WTC11 (cell line): Measurements from ENCODE around the gene TEX28. TPM values are rescaled to one million over a fixed set of nuclear protein-coding genes. Genes with fewer than 3 reads are reported as not detected.

ENCODE experiments used
- ATAC-seq: fragments of 200-7000 bp; cut with Tn5 transposase; 2 replicates; pipeline ENCODE4 v1.10.0; 2021; ENCODE audit warnings: mild to moderate bottlenecking, moderate library complexity
- CTCF ChIA-PET: fragments of 300-600 bp; sonication (Branson Sonifier 250); formaldehyde crosslinking; loops from one replicate; lab custom pipeline; 2021; ENCODE audit warnings: antibody characterized with exemption; lab: Charles Lee
- POLR2A ChIA-PET: fragments of 350-600 bp; sonication (Branson Sonifier 250); formaldehyde crosslinking; loops from one replicate; lab custom pipeline; 2021; ENCODE audit warnings: antibody characterized with exemption; lab: Charles Lee
- DNase-seq: peaks from one replicate; pipeline ENCODE4 v3.0.0; 2021; ENCODE audit warnings: low spot score
- H3K27ac Mint-ChIP-seq: 2 replicates; pipeline ENCODE4 v1.8.0; 2021; ENCODE audit warnings: mixed read lengths
- H3K27me3 Mint-ChIP-seq: 2 replicates; pipeline ENCODE4 v1.8.0; 2021; ENCODE audit warnings: low read depth, mild to moderate bottlenecking, moderate library complexity, mixed read lengths
- H3K36me3 Mint-ChIP-seq: 2 replicates; pipeline ENCODE4 v1.8.0; 2021; ENCODE audit warnings: mixed read lengths
- H3K4me1 Mint-ChIP-seq: 2 replicates; pipeline ENCODE4 v1.8.0; 2022; ENCODE audit warnings: mixed read lengths
- H3K4me3 Mint-ChIP-seq: 2 replicates; pipeline ENCODE4 v1.8.0; 2021; ENCODE audit warnings: mild to moderate bottlenecking, moderate library complexity, mixed read lengths
- H3K9me3 Mint-ChIP-seq: 2 replicates; pipeline ENCODE4 v1.8.0; 2021; ENCODE audit warnings: mixed read lengths
- CREB1 ChIP-seq: sonication (generic); formaldehyde crosslinking; IDR thresholded peaks from 2 replicates; pipeline ENCODE4 v1.8.0; 2023; ENCODE audit warnings: mild to moderate bottlenecking, missing genetic modification reagents
- CREM ChIP-seq: sonication (generic); formaldehyde crosslinking; IDR thresholded peaks from 2 replicates; pipeline ENCODE4 v1.8.1; 2022; ENCODE audit warnings: mild to moderate bottlenecking, missing genetic modification reagents, moderate library complexity
- EMX1 ChIP-seq: fragments of 250-450 bp; sonication (Bioruptor Pico); IDR thresholded peaks from 2 replicates; pipeline ENCODE4 v1.8.0; 2021; ENCODE audit warnings: mild to moderate bottlenecking
- ERG ChIP-seq: fragments of 250-450 bp; sonication (Bioruptor Pico); IDR thresholded peaks from 2 replicates; pipeline ENCODE4 v1.8.0; 2021; ENCODE audit warnings: mild to moderate bottlenecking
- ETV6 ChIP-seq: sonication (generic); formaldehyde crosslinking; IDR thresholded peaks from 2 replicates; pipeline ENCODE4 v1.8.1; 2022; ENCODE audit warnings: mild to moderate bottlenecking, missing genetic modification reagents
- HMGA2 ChIP-seq: fragments of 250-450 bp; sonication (Bioruptor Pico); IDR thresholded peaks from 2 replicates; pipeline ENCODE4 v1.4.0; 2021; ENCODE audit warnings: mild to moderate bottlenecking, moderate library complexity
- IRF2 ChIP-seq: sonication (generic); formaldehyde crosslinking; IDR thresholded peaks from 2 replicates; pipeline ENCODE4 v1.8.0; 2022; ENCODE audit warnings: low read depth, missing genetic modification reagents, borderline replicate concordance
- KAT7 ChIP-seq: sonication (generic); formaldehyde crosslinking; IDR thresholded peaks from 2 replicates; pipeline ENCODE4 v1.8.1; 2023; ENCODE audit warnings: missing genetic modification reagents, mild to moderate bottlenecking, borderline replicate concordance
- NFE2L1 ChIP-seq: sonication (generic); formaldehyde crosslinking; IDR thresholded peaks from 2 replicates; pipeline ENCODE4 v1.8.1; 2023; ENCODE audit warnings: missing genetic modification reagents
- NFYB ChIP-seq: sonication (generic); formaldehyde crosslinking; conservative IDR thresholded peaks from 2 replicates; pipeline ENCODE4 v1.8.0; 2022; ENCODE audit warnings: low read depth, missing genetic modification reagents
- NR3C1 ChIP-seq: sonication (generic); formaldehyde crosslinking; conservative IDR thresholded peaks from 2 replicates; pipeline ENCODE4 v1.8.1; 2023; ENCODE audit warnings: low read depth, mild to moderate bottlenecking, missing genetic modification reagents
- PREB ChIP-seq: sonication (generic); formaldehyde crosslinking; IDR thresholded peaks from 2 replicates; pipeline ENCODE4 v1.8.1; 2022; ENCODE audit warnings: mild to moderate bottlenecking, missing genetic modification reagents, moderate library complexity, borderline replicate concordance
- PRRX2 ChIP-seq: fragments of 250-450 bp; sonication (Bioruptor Pico); IDR thresholded peaks from 2 replicates; pipeline ENCODE4 v1.8.0; 2021; ENCODE audit warnings: mild to moderate bottlenecking
- USF2 ChIP-seq: sonication (generic); formaldehyde crosslinking; IDR thresholded peaks from 2 replicates; pipeline ENCODE4 v1.8.1; 2023; ENCODE audit warnings: mild to moderate bottlenecking, missing genetic modification reagents, moderate library complexity
- ZNF219 ChIP-seq: sonication (generic); formaldehyde crosslinking; IDR thresholded peaks from 2 replicates; pipeline ENCODE4 v1.8.0; 2023; ENCODE audit warnings: missing genetic modification reagents, mild to moderate bottlenecking, borderline replicate concordance
- ZNF281 ChIP-seq: sonication (generic); formaldehyde crosslinking; IDR thresholded peaks from 2 replicates; pipeline ENCODE4 v1.8.0; 2023; ENCODE audit warnings: mild to moderate bottlenecking, missing genetic modification reagents
- ZNF317 ChIP-seq: sonication (generic); formaldehyde crosslinking; IDR thresholded peaks from 2 replicates; pipeline ENCODE4 v1.8.1; 2023; ENCODE audit warnings: low read depth, mild to moderate bottlenecking, moderate library complexity, missing genetic modification reagents, borderline replicate concordance
- ZSCAN18 ChIP-seq: fragments of 250-450 bp; sonication (Bioruptor Pico); IDR thresholded peaks from 2 replicates; pipeline ENCODE4 v2.1.2; 2022; ENCODE audit warnings: mild to moderate bottlenecking, moderate library complexity
- total RNA-seq: library from RNA; stranded (reverse); gene quantifications from 3 replicates; pipeline ENCODE4 v1.2.3, GENCODE V29; 2021

The TEX28 gene
- total RNA-seq, 1 experiment from 2014 or later = not detected

GRCh38 chrX:154309041-154309775 lies 14.3 kb upstream of the TEX28 start:
- H3K4me1 Mint-ChIP-seq = peaks cover 3% of the 10 kb centered on the region
- H3K27me3 Mint-ChIP-seq = no peaks in the 10 kb centered on the region
- no peak for ATAC-seq
- POLR2A ChIA-PET = no interaction called here
- no peak overlapping the region for H3K4me3 Mint-ChIP-seq
- TF ChIP-seq NFYB = no peak
- TF ChIP-seq ZSCAN18 (CRISPR knock-in tag) = no peak
- TF ChIP-seq CREB1 (CRISPR knock-in tag) = no peak
- TF ChIP-seq HMGA2 = no peak
- TF ChIP-seq ZNF219 (CRISPR knock-in tag) = no peak
- TF ChIP-seq IRF2 (CRISPR knock-in tag) = no peak
- TF ChIP-seq PRRX2 = no peak
- TF ChIP-seq ERG (CRISPR knock-in tag) = no peak
- TF ChIP-seq EMX1 (CRISPR knock-in tag) = no peak
- TF ChIP-seq ETV6 (CRISPR knock-in tag) = no peak
- no peak for TF ChIP-seq USF2 (CRISPR knock-in tag)
- TF ChIP-seq ZNF317 (CRISPR knock-in tag) = no peak
- no peak for TF ChIP-seq NR3C1 (CRISPR knock-in tag)
- TF ChIP-seq CREM (CRISPR knock-in tag) = no peak
- TF ChIP-seq ZNF281 (CRISPR knock-in tag) = no peak
- no peak for TF ChIP-seq NFE2L1 (CRISPR knock-in tag)
- TF ChIP-seq KAT7 (CRISPR knock-in tag) = no peak
- TF ChIP-seq PREB (CRISPR knock-in tag) = no peak
- TF ChIP-seq, all 79 proteins: peak for 0
- DNase-seq = no peak
- Mint-ChIP-seq H3K27ac (no peak overlapping the region), H3K9me3 (no peaks in the 10 kb centered on the region), H3K36me3 (no peaks in the 10 kb centered on the region)
- CTCF ChIA-PET = interaction anchor here (0.8 to 2.4 kb wide), 10 partner anchors 8 to 302 kb away, joined by 3 to 20 read pairs (median 7); partner anchors contain the start of genes MECP2, TEX28 and TKTL1
